A549 (cell line): ENCODE data around the gene DMBT1. TPM values are rescaled to one million over a fixed set of nuclear protein-coding genes. Genes with fewer than 3 reads are reported as not detected.

Source experiments
- ATAC-seq, 2 experiments: fragments of 200-7000 bp in 1 of 2; fragments of >200 bp in 1 of 2; cut with Nextera tagmentation in 1 of 2; cut with Tn5 transposase in 1 of 2; 3 replicates each; pipeline versions ENCODE4 v1.8.0 to v1.9.1; 2018 to 2020; ENCODE audit warnings: mild to moderate bottlenecking in 1 of 2, moderate library complexity in 1 of 2
- CTCF ChIA-PET: fragments of 300-600 bp; sonication (Branson Sonifier 250); formaldehyde crosslinking; extraction: SDS; loops from one replicate; lab custom pipeline; 2021; ENCODE audit warnings: antibody characterized with exemption, inconsistent platforms; lab: Yijun Ruan, JAX
- POLR2A ChIA-PET: fragments of 350-600 bp; formaldehyde crosslinking; extraction: SDS; loops from one replicate; lab custom pipeline; 2021; ENCODE audit warnings: antibody characterized with exemption, inconsistent platforms; lab: Yijun Ruan, JAX
- DNase-seq, 2 experiments: peaks; one replicate each; pipeline versions ENCODE4 v3.0.0 to v3.0.0-alpha.2; 2011 to 2016; ENCODE audit warnings: low read depth in 1 of 2, low spot score in 1 of 2
- FAIRE-seq: peaks from 2 replicates; lab custom pipeline; 2011; peaks lifted over from hg19 to GRCh38; lab: Jason Lieb, UNC
- H3K27ac ChIP-seq, 2 experiments: fragments of >200 bp; sonication (Bioruptor Twin); formaldehyde crosslinking; 3 replicates each; pipeline ENCODE4 v1.5.1; 2016 to 2017
- H3K4me1 ChIP-seq: fragments of >200 bp; sonication (Bioruptor Twin); formaldehyde crosslinking; 3 replicates; pipeline ENCODE4 v1.6.1; 2016
- H3K4me2 ChIP-seq: fragments of >200 bp; sonication (Bioruptor Twin); formaldehyde crosslinking; 3 replicates; pipeline ENCODE4 v1.6.1; 2016
- H3K4me3 ChIP-seq: fragments of >200 bp; sonication (Bioruptor Twin); formaldehyde crosslinking; 3 replicates; pipeline ENCODE4 v1.5.1; 2016
- H3K9me3 ChIP-seq: fragments of >200 bp; sonication (Bioruptor Twin); formaldehyde crosslinking; 3 replicates; pipeline ENCODE4 v1.6.1; 2016
- CEBPB ChIP-seq, 2 experiments: fragments of >200 bp in 1 of 2; sonication (Bioruptor Twin) in 1 of 2; formaldehyde crosslinking in 1 of 2; IDR thresholded peaks; 2 replicates each; pipeline ENCODE4 v1.6.1; 2012 to 2016
- CTCF ChIP-seq: fragments of >200 bp; sonication (Bioruptor Twin); formaldehyde crosslinking; IDR thresholded peaks from 3 replicates; pipeline ENCODE4 v1.5.1; 2016
- FOXS1 ChIP-seq: fragments of 250-450 bp; sonication (Bioruptor Pico); IDR thresholded peaks from 2 replicates; pipeline ENCODE4 v1.5.0; 2020; ENCODE audit warnings: mild to moderate bottlenecking, moderate library complexity
- HEYL ChIP-seq: fragments of 250-450 bp; sonication (Bioruptor Pico); IDR thresholded peaks from 2 replicates; pipeline ENCODE4 v1.8.0; 2021; ENCODE audit warnings: mild to moderate bottlenecking, moderate library complexity
- HMGXB4 ChIP-seq: fragments of 250-450 bp; sonication (Bioruptor Pico); IDR thresholded peaks from 2 replicates; pipeline ENCODE4 v1.5.0; 2021; ENCODE audit warnings: mild to moderate bottlenecking, moderate library complexity, borderline replicate concordance
- HOXB5 ChIP-seq: fragments of 250-450 bp; sonication (Bioruptor Pico); IDR thresholded peaks from 2 replicates; pipeline ENCODE4 v1.5.0; 2020; ENCODE audit warnings: mild to moderate bottlenecking, moderate library complexity
- KDM1A ChIP-seq: fragments of 200-600 bp; sonication (generic); IDR thresholded peaks from 2 replicates; pipeline ENCODE4 v1.6.1; 2016; ENCODE audit warnings: low read depth, mild to moderate bottlenecking
- NFE2L2 ChIP-seq: fragments of 150-350 bp; conservative IDR thresholded peaks from 2 replicates; pipeline ENCODE4 v1.6.1; 2014; ENCODE audit warnings: low read length
- PHF8 ChIP-seq: fragments of 200-600 bp; sonication (generic); IDR thresholded peaks from 2 replicates; pipeline ENCODE4 v1.6.1; 2016; ENCODE audit warnings: low read depth, mild to moderate bottlenecking, antibody characterized with exemption, moderate library complexity, borderline replicate concordance
- POLR2AphosphoS2 ChIP-seq: conservative IDR thresholded peaks from 2 replicates; pipeline ENCODE4 v1.6.1; 2012; ENCODE audit warnings: low read length, improper control_type of control experiment, inconsistent platforms
- RAD21 ChIP-seq, 2 experiments: fragments of >200 bp in 1 of 2; sonication (Bioruptor Twin) in 1 of 2; formaldehyde crosslinking in 1 of 2; IDR thresholded peaks in 1 of 2; conservative IDR thresholded peaks in 1 of 2; 2 replicates in 1 of 2; 3 replicates in 1 of 2; pipeline ENCODE4 v1.6.1; 2012 to 2018; ENCODE audit warnings: inconsistent platforms in 1 of 2
- SMC3 ChIP-seq: fragments of >200 bp; sonication (Bioruptor Twin); formaldehyde crosslinking; IDR thresholded peaks from 3 replicates; pipeline ENCODE4 v1.6.1; 2018; ENCODE audit warnings: inconsistent platforms
- TP53 ChIP-seq: fragments of 250-450 bp; sonication (Bioruptor Pico); IDR thresholded peaks from 2 replicates; pipeline ENCODE4 v1.5.0; 2021; ENCODE audit warnings: mild to moderate bottlenecking, moderate library complexity
- ZSCAN20 ChIP-seq: fragments of 250-450 bp; sonication (Bioruptor Pico); IDR thresholded peaks from 2 replicates; pipeline ENCODE4 v1.8.0; 2022; ENCODE audit warnings: mild to moderate bottlenecking, moderate library complexity
- WGBS: methylation state at CpG from one replicate; pipeline ENCODE4 v1.1.6; 2017; ENCODE audit errors: missing lambda C conversion rate; 5-methylcytosine and 5-hydroxymethylcytosine counted together
- polyA plus RNA-seq, 4 experiments: library from polyadenylated mRNA; depleted of rRNA in 3 of 4; stranded (reverse); fragments of >200 nt; fragmentation: RNase III in 1 of 4; extraction: RNeasy Plus Mini Kit Qiagen cat#74134 plus additional on column Dnase treatment in 1 of 4; gene quantifications; 2 replicates in 3 of 4; 3 replicates in 1 of 4; pipeline ENCODE4 v1.2.3, GENCODE V29; 2011 to 2017
- TF ChIP-seq, protein P1 (sequence below): fragments of 450-650 bp; IDR thresholded peaks from 2 replicates; pipeline ENCODE4 v1.6.1; 2014; ENCODE audit warnings: antibody characterized with exemption

The DMBT1 gene
- polyA plus RNA-seq, 2 of the 4 experiments (the other 2 are of a cell fraction): 0.01 to 0.03 TPM

GRCh38 chr10:122564980-122565379 is 4.4 kb downstream of the DMBT1 start:
- TF ChIP-seq FOXS1 (CRISPR knock-in tag): no peak
- TF ChIP-seq POLR2AphosphoS2: no peak
- TF ChIP-seq PHF8: no peak
- TF ChIP-seq NFE2L2: no peak
- no peaks in the 10 kb centered on the region for H3K9me3 ChIP-seq
- CTCF ChIA-PET: interaction anchor here (0.6 to 10.2 kb wide), 82 partner anchors 9 to 509 kb away, joined by 3 to 136 read pairs (median 5); partner anchors contain the start of genes BTBD16 and PLEKHA1
- no peak overlapping the region for H3K4me3 ChIP-seq
- DNase-seq (no peak), FAIRE-seq (no peak), ATAC-seq (no peak)
- H3K4me1 ChIP-seq: peaks cover 9% of the 10 kb centered on the region; the same call in 1 of the 3 replicates
- H3K27ac ChIP-seq: no peak overlapping the region
- no peak overlapping the region for H3K4me2 ChIP-seq
- POLR2A ChIA-PET: interaction anchor here (0.8 to 1.1 kb wide), 2 partner anchors 96 to 266 kb away, joined by 3 to 8 read pairs; no protein-coding TSS in a partner anchor

GRCh38 chr10:122565766-122566206 is 5.2 kb downstream of the DMBT1 start:
- WGBS: 21% methylated on average over 13 of the region's 13 CpGs
- Histone ChIP-seq H3K4me1 (peaks cover 9% of the 10 kb centered on the region; the same call in 1 of the 3 replicates), H3K9me3 (no peaks in the 10 kb centered on the region), H3K4me2 (peak overlapping the region; percentile 56; the same call in 1 of the 3 replicates), H3K4me3 (no peak overlapping the region), H3K27ac (peak overlapping the region in 1 of 2 experiments; percentile 49; a peak in 2 of 6 replicates)
- peak; percentile 85 for FAIRE-seq
- CTCF ChIA-PET: interaction anchor here (0.6 to 10.2 kb wide), 90 partner anchors 8 to 510 kb away, joined by 3 to 136 read pairs (median 5); partner anchors contain the start of genes BTBD16 and PLEKHA1
- peak; percentile 94 to 95 for TF ChIP-seq RAD21 (conservative IDR thresholded peaks at IDR 0.05 in 1 of 2, IDR thresholded peaks at IDR 0.05 in 1 of 2)
- TF ChIP-seq CTCF: peak; percentile 92
- TF ChIP-seq CEBPB (IDR thresholded peaks at IDR 0.05): peak in 1 of 2 experiments; percentile 52; a peak in 3 of 4 replicates
- no peak for TF ChIP-seq FOXS1 (CRISPR knock-in tag)
- no peak for TF ChIP-seq HOXB5 (CRISPR knock-in tag)
- TF ChIP-seq SMC3: peak; percentile 97
- TF ChIP-seq HMGXB4 (CRISPR knock-in tag): no peak
- TF ChIP-seq HEYL: no peak
- TF ChIP-seq TP53 (CRISPR knock-in tag): no peak
- TF ChIP-seq, protein P1, sequence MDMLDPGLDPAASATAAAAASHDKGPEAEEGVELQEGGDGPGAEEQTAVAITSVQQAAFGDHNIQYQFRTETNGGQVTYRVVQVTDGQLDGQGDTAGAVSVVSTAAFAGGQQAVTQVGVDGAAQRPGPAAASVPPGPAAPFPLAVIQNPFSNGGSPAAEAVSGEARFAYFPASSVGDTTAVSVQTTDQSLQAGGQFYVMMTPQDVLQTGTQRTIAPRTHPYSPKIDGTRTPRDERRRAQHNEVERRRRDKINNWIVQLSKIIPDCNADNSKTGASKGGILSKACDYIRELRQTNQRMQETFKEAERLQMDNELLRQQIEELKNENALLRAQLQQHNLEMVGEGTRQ: no peak
- TF ChIP-seq ZSCAN20 (CRISPR knock-in tag): no peak
- DNase-seq: peak; percentile 61 to 85
- POLR2A ChIA-PET: interaction anchor here (0.6 to 1.1 kb wide), 3 partner anchors 97 to 267 kb away, joined by 3 to 8 read pairs (median 3); no protein-coding TSS in a partner anchor
- ATAC-seq: peak; percentile 65 to 74

- TF ChIP-seq ZSCAN20 (CRISPR knock-in tag) (no peak), KDM1A (0 out of 2 replicates have a peak, but pooled peaks have one; percentile 42)
- no peak for ATAC-seq
- no peak overlapping the region for H3K4me2 ChIP-seq
- H3K27ac ChIP-seq: no peak overlapping the region
- no peak overlapping the region for H3K4me3 ChIP-seq
- H3K9me3 ChIP-seq: no peaks in the 10 kb centered on the region
- ChIA-PET POLR2A (no interaction called here), CTCF (interaction anchor here (0.6 to 10.2 kb wide), 37 partner anchors 10 to 455 kb away, joined by 3 to 136 read pairs (median 9); no protein-coding TSS in a partner anchor)
- no peak for FAIRE-seq
- 0 out of 3 replicates have a peak, but pooled peaks cover 3% of the 10 kb centered on the region for H3K4me1 ChIP-seq
- WGBS: 13% methylated on average over 1 of the region's 1 CpG
- no peak for DNase-seq
Observed at GRCh38 chr10:122566632-122567031, 6.1 kb downstream of the DMBT1 start.
